Right cardiac atrium (tissue), 5 donors: ENCODE results near the gene AASDH. TPM values are rescaled to one million over a fixed set of nuclear protein-coding genes. Genes with fewer than 3 reads are reported as not detected.

Experiments
- ATAC-seq, 2 donors: fragments of 200-7000 bp; cut with Tn5 transposase; one replicate each; pipeline versions ENCODE4 v1.8.0 to v1.9.1; 2020; ENCODE audit warnings: moderate library complexity in 2 of 2, mild to moderate bottlenecking in 1 of 2
- DNase-seq, 3 donors: peaks; one replicate each; pipeline ENCODE4 v3.0.0-alpha.2; 2020
- H3K27ac ChIP-seq: one replicate; pipeline ENCODE4 v1.5.1; 2013; ENCODE audit warnings: mild to moderate bottlenecking, low read length, control low read depth, moderate library complexity
- H3K27me3 ChIP-seq: one replicate; pipeline ENCODE4 v1.6.1; 2013; ENCODE audit not compliant: control insufficient read depth, insufficient read depth
- H3K4me1 ChIP-seq: one replicate; pipeline ENCODE4 v1.6.1; 2013; ENCODE audit warnings: low read length; ENCODE audit not compliant: control insufficient read depth, insufficient read depth
- H3K4me3 ChIP-seq: one replicate; pipeline ENCODE4 v1.5.1; 2013; ENCODE audit warnings: low read length, control low read depth
- H3K9me3 ChIP-seq: one replicate; pipeline ENCODE4 v1.6.1; 2013; ENCODE audit warnings: low read length; ENCODE audit not compliant: control insufficient read depth
- WGBS: extraction: QIAGEN DNeasy Blood & Tissue Kit; methylation state at CpG from one replicate; pipeline ENCODE4 v1.1.7; 2013; 5-methylcytosine and 5-hydroxymethylcytosine counted together
- intact Hi-C, 4 donors: fragments of 100-400 bp; cut with DNase I; formaldehyde crosslinking; loops; one replicate each; pipeline versions ENCODE4 v1.11.0 to v1.14.0; 2022 to 2023
- polyA plus RNA-seq: library from polyadenylated mRNA; stranded (reverse); fragments of 200-250 nt; gene quantifications from one replicate; pipeline ENCODE4 v1.2.3, GENCODE V29; 2013
- total RNA-seq, 4 donors: library from RNA; stranded (reverse); fragmentation: NEBNext Ultra II Directional; extraction: Animal tissue kit (Norgen Biotek cat#: 25700); gene quantifications; one replicate each; pipeline ENCODE4 v1.2.1, GENCODE V29; 2021
- donor health status: healthy with polysubstance abuse.
- donor health status: DM: no; HTN: yes; CAD: no.
- donor health status: DM: no; HTN: no; CAD: no.
- donor health status: DM: no; HTN: yes; CAD: no; lungs with severe emphysema.
- donor health status: DM: yes; HTN: yes; CAD: no.

Gene AASDH
- total and polyA plus RNA-seq, 5 donors, result 3.0 to 9.8 (median 8.1) TPM

DNA sequence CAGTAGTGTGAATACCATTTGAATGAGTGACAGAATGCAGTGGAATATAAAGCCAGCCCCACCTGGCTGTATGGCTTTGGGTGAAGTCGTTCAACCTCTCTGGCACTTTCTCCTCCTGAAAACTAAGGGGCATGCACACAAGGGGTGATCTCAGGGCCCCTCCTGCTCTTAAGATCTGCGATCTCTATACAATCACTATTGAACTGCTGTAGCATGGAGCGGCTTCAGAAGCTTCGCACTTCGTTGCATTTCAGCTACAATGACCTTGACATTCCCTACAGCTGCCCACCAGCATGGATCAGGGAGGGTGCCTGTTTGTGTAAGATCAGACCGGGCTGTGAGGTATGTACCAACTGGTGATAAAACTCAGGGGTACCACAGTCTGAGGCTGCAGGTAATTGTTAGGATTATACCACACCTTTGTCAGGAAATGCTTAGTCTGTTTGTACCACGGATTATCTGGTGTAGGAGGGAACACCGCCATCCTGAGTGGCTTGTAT, 85.2 kb downstream of the AASDH start:
- no peak for ATAC-seq
- intact Hi-C loops, result loop anchor here (2.0 to 5.0 kb wide), 2 partner anchors 353 to 355 kb away; partner anchors contain the start of gene CEP135 (in 4 of the 4)
- WGBS, result 69% methylated on average over 8 of the region's 8 CpGs

DNA sequence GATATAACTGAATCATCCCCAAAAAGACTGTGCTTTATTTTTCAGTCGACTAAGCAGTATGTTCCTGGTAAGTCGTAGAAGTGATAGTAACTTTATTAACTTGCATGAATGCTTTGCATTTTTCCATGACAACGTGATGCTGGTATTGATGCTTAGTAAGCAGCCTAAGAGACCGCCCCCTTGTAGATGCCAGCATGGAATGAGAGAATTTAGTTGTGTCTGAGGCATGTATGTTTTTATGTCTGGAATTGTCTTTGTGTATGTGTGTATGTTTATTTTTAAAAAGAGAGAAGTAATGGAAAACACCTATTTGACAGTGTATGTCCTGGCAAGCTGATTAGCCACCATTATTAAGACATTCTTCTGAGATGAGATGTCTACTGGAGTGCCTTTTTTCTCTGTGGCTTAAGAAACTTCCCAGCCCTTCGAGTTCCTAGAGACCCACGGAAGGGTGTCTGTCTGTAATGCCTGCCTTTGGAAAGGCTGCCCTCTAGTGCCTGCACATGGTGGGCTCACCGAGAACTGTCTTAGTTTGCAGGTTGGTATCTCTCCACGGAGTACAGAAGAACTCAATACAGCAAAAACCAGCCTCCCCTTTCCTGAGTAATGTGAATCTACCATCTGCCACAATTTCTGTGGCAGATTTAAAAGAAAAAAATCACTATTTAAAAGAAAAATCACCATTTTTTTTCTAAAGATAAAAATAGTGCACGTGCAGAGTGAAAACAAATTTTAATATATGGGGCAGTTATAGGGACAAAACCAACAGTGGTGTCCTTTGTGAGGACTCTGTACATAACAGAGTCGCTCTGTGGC, 85.9 kb downstream of the AASDH start:
- H3K27ac ChIP-seq, result no peak overlapping the region
- intact Hi-C loops, result loop anchor here (2.0 to 5.0 kb wide), 2 partner anchors 353 to 354 kb away; partner anchors contain the start of gene CEP135 (in 4 of the 4)
- DNase-seq (peak; percentile 42 to 86 (median 80)), ATAC-seq (peak; percentile 95)
- no peaks in the 10 kb centered on the region for H3K27me3 ChIP-seq
- WGBS, result 20% methylated on average over 10 of the region's 10 CpGs
- H3K4me1 ChIP-seq, result no peaks in the 10 kb centered on the region
- H3K9me3 ChIP-seq, result no peaks in the 10 kb centered on the region
- H3K4me3 ChIP-seq, result no peak overlapping the region

More for the DNA sequence above, 85.2 kb downstream of the AASDH start:
- H3K4me1 ChIP-seq, result no peaks in the 10 kb centered on the region
- H3K4me3 ChIP-seq, result no peak overlapping the region
- no peaks in the 10 kb centered on the region for H3K27me3 ChIP-seq
- H3K27ac ChIP-seq, result no peak overlapping the region
- DNase-seq, result no peak
- no peaks in the 10 kb centered on the region for H3K9me3 ChIP-seq

DNA sequence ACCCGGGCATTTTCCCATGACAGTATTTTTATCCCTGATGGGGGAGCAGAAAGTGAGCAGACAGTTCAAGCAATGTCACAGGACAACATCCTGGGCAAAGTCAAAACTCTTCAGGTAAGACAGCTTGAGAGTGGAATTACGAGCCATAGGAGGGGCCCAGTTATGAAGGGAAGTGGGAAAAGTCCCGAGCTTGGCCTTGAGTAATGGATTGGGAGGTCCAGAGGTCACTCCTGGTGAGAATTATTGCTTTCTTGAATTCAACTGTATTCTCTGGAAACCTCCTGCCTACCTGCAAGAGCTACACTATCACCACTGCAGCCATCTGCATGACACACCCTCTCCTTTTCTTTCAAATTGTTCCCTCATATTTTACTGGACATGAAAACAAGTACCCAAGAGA, 89.1 kb downstream of the AASDH start:
- H3K27me3 ChIP-seq, result no peaks in the 10 kb centered on the region
- intact Hi-C loops, result no loop called here
- WGBS, result 70% methylated on average over 3 of the region's 3 CpGs
- H3K9me3 ChIP-seq, result no peaks in the 10 kb centered on the region
- no peak overlapping the region for H3K27ac ChIP-seq
- no peaks in the 10 kb centered on the region for H3K4me1 ChIP-seq
- ATAC-seq (no peak), DNase-seq (no peak)
- no peak overlapping the region for H3K4me3 ChIP-seq

DNA sequence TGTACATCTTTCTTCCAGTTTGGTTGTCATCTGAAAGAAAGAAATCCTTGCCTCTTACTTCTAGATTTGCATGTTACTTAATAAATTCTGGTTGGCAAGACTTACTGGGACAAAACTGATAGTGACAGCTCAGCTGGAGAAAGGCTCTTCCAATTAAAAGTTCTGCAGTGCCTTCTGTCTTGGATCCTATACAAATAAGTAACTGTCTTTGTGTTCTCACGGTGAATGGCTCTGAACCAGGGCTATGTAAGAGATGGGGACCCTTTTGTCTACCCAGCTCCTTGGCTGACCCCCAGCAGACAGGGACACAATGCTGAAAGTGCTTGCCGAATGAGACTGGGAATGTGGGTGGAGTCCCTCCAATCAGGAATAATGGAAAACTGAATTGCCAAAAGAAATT, 89.5 kb downstream of the AASDH start:
- Histone ChIP-seq H3K9me3 (no peaks in the 10 kb centered on the region), H3K27me3 (no peaks in the 10 kb centered on the region), H3K27ac (no peak overlapping the region), H3K4me3 (no peak overlapping the region), H3K4me1 (no peaks in the 10 kb centered on the region)
- intact Hi-C loops, result no loop called here
- no peak for ATAC-seq
- 41% methylated on average over 2 of the region's 2 CpGs for WGBS
- no peak for DNase-seq

DNA sequence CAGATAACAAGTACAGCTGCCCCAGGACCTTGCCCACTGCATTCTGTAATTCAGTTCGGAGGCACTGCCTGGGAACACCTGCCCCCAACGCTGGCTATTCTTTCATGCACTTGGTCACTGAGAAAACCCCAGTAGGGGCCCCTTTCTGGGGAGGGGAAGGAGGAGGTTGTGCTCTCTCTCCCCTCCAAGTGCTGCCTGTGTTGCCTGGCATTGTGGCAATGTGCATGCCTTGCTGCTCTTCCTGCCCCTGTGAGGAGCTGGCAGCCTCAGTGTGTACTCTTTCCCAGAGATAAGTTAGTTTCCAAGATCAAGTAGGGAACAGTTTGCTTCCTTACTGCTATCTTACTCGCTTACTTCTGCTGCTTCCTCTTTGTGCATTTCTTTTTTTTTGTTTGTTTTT, 90.8 kb downstream of the AASDH start:
- H3K4me3 ChIP-seq, result no peak overlapping the region
- DNase-seq, result peak in 1 of 3 donors; percentile 61

DNA sequence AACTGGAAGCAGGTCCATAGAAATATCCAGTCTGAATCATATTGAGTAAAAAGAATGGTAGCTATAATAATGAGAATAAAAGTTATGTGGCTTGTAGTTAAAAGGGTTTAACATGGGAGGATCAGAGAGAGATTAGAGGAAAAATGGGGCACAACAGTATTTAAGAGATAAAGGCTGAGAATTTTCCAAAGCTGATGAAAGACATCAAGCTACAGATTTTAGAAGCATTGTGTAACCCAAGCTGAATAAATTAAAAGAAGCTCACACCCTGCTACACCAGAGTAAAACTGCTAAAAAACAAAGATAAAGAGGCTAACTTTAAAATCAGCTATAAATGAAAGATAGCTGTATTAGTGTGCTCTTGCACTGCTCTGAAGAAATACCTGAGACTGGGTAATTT, 94.2 kb downstream of the AASDH start:
- intact Hi-C loops, result no loop called here
- DNase-seq (no peak), ATAC-seq (no peak)
- Histone ChIP-seq H3K27me3 (no peaks in the 10 kb centered on the region), H3K9me3 (no peaks in the 10 kb centered on the region), H3K4me1 (no peaks in the 10 kb centered on the region), H3K27ac (no peak overlapping the region), H3K4me3 (no peak overlapping the region)

More for the DNA sequence above, 90.8 kb downstream of the AASDH start:
- Histone ChIP-seq H3K4me1 (no peaks in the 10 kb centered on the region), H3K27ac (no peak overlapping the region), H3K9me3 (no peaks in the 10 kb centered on the region), H3K27me3 (no peaks in the 10 kb centered on the region)
- WGBS, result 31% methylated on average over 3 of the region's 3 CpGs
- intact Hi-C loops, result no loop called here
- peak; percentile 20 to 46 for ATAC-seq

DNA sequence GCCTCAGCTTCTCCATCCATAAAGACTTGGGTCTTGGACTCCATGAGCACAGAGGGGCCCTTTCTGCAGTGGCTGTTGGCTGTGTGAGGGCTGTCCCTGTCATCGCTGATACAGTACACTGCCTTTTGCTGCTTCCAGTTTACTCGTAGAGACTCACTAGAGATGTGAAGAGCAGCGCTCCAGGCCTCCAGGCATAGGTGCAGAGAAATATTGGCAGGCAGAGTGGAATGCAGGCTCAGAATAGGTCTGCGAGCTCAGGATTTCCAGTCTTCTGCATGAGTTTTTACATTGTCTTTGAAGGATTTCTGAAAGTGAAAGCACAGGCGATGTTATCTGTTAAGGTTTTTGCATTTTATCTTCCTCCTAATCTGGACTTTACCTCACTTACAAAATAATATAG, 97.4 kb downstream of the AASDH start:
- DNase-seq (no peak), ATAC-seq (peak in 1 of 2 donors; percentile 36)
- H3K9me3 ChIP-seq, result no peaks in the 10 kb centered on the region
- no peak overlapping the region for H3K27ac ChIP-seq
- no peak overlapping the region for H3K4me3 ChIP-seq
- intact Hi-C loops, result no loop called here
- no peaks in the 10 kb centered on the region for H3K4me1 ChIP-seq
- 42% methylated on average over 5 of the region's 5 CpGs for WGBS
- no peaks in the 10 kb centered on the region for H3K27me3 ChIP-seq

DNA sequence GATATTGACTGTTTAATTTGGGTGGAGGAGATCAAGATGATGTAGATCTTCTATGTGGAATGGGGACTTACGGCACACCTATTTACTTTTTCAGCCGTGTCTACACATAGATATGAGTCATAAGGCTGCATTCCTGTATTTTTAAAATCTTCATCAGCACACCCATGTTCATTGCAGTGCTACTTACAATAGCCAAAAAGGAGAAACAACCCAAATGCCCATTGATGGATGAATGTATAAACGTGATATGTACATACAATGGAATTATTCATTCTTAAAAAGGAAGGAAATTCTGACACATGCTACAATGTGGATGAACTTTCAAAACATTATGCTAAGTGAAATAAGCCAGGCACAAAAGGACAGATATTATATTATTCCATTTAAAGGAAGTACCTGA, 98.6 kb downstream of the AASDH start:
- Histone ChIP-seq H3K27me3 (no peaks in the 10 kb centered on the region), H3K9me3 (no peaks in the 10 kb centered on the region), H3K27ac (no peak overlapping the region), H3K4me3 (no peak overlapping the region), H3K4me1 (no peaks in the 10 kb centered on the region)
- intact Hi-C loops, result no loop called here
- WGBS, result 81% methylated on average over 3 of the region's 3 CpGs
- no peak for ATAC-seq
- DNase-seq, result no peak

Other genes starting within 250 kb of the AASDH start
- 1 to 10 TPM; 3.4 to 4.8 (median 4.4) TPM for gene PPAT, start 48.1 kb upstream of the AASDH start, total RNA-seq
- gene PPAT, start 48.1 kb upstream of the AASDH start, polyA plus RNA-seq, result 1.2 TPM
- gene PAICS, start 48.8 kb upstream of the AASDH start, total RNA-seq, result 10 to 100 TPM; 23.0 to 28.7 (median 25.5) TPM
- gene PAICS, start 48.8 kb upstream of the AASDH start, polyA plus RNA-seq, result 23.9 TPM
- gene SRP72, start 80.1 kb upstream of the AASDH start, total RNA-seq, result 10 to 100 TPM; 36.2 to 53.7 (median 40.5) TPM
- 16.5 TPM for gene SRP72, start 80.1 kb upstream of the AASDH start, polyA plus RNA-seq
- gene ARL9, start 118.3 kb upstream of the AASDH start, total RNA-seq, result not detected
- gene ARL9, start 118.3 kb upstream of the AASDH start, polyA plus RNA-seq, result 0.05 TPM